Fibroblast of skin of right biceps (primary cell): ENCODE measurements around the gene FFAR2.
"Not testable (repeated sequence)": the region's sequence is repeated elsewhere in the genome, so short reads cannot be mapped to it uniquely, and the experiment has no call there.

Experiments
- DNase-seq: peaks from one replicate; pipeline ENCODE4 v3.0.0-alpha.2; 2013

The FFAR2 gene

DNA sequence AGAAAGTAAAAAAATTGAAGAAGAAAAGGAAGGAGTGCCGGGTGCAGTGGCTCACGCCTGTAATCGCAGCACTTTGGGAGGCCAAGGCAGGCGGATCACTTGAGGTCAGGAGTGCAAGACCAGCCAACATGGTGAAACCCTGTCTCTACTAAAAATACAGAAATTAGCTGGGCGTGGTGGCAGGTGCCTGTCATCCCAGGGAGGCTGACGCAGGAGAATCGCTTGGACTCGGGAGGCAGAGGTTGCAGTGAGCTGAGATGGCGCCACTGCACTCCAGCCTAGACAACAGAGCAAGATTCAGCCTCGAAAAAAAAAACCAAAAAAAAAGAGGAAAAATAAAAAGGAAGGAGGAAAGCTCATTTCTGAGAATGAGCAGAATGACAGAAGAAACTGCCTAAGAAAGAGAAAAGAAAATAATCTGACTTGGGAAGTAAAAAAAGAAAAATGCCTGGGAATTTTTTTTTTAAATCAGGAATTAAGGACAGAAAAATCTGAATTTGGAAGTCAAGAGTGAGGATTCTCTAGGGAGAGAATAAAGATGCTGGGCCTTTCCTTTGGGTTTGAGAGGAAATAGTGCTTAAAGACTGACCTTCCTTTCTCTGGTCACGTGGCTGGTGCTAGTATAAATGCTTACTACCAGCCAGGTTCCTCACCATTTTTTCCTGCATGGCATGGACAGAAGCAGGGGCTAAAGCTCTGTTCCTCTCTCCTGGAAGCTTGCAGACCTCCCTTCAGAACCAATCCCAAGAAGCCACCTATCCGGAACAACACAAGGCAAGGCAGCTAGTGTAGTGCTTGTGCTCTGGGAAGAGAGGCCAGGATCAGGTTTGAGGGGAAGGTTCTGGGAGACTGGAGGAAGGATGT is at the start of gene FFAR2:
Gene FFAR2, plus strand, starts transcription at position 652 of the 864 bp plus-strand sequence. CDS start 1,458 bp downstream, outside the sequence.
- DNase-seq: no peak

DNA sequence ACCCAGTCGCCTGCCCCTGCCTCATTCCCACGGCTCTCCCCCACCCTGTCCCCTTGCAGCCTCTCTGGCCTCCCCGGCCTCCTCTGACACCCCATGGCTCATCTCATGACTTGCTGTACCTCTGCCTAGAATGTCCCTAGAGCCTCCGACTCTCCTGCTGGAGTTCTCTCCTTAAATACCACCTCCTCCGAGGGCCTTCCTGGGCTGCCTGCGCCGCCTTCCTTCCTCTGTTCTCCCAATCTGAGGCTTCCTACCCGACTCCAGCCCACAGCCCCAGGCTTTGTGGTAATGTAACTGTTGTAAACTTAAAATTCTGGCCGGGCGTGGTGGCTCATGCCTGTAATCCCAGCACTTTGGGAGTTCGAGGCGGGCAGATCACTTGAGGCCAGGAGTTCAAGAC is 49.5 kb upstream of the FFAR2 start:
- no peak for DNase-seq

GRCh38 chr19:35399231-35399630 is 48.8 kb upstream of the FFAR2 start:
- no peak for DNase-seq

DNA sequence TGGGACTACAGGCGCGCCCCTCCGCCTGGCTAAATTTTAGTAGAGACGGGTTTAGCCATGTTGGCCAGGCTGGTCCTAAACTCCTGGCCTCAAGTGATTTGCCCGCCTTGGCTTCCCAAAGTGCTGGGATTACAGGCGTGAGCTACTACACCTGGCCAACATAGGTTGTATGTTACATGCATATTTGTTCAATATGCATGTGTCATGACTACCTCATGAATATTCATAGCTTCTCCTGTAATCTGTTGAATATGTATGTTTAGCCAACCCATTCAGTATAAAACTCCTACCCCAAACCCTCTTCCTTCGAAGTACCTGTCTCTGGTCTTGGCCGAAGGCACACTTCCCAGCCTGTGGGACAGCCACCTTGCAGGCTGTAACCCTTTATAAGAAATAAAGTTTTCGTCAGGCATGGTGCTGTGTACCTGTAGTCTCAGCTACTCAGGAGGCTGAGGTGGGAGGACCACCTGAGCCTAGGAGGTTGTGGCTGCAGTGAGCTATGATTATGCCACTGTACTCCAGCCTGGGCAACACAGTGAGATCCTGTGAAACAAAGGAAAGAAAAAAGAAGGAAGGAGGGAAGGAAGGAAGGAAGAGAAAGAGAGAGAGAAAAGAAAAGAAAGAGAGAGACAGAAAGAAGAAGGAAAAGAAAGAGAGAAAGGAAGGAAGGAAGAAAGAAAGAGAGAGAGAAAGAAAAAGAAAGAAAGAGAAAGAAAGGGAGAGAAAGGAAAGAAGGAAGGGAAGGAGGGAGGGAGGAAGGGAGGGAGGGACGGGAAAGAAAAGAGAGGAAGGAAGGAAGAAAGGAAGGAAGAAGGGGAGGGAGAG is 47.9 kb upstream of the FFAR2 start:
- no peak for DNase-seq

DNA sequence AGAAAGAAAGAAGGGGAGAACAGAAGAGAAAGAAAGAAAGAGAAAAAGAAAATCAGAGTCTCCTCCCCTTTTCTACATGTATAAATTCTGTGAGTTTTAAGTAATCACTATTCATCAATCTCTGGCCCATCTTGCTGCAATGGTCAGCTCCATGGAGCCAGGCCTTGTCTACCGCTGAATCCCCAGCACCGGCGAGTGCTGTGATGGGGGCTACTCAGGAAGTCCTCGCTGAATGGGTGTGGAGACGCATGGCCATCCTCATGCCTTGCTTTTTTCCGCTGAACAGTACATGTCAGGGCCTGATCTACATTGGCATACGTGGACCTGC is 47.3 kb upstream of the FFAR2 start:
- DNase-seq: no peak

GRCh38 chr19:35401416-35401815 is 46.6 kb upstream of the FFAR2 start:
- DNase-seq: not testable (repeated sequence)

DNA sequence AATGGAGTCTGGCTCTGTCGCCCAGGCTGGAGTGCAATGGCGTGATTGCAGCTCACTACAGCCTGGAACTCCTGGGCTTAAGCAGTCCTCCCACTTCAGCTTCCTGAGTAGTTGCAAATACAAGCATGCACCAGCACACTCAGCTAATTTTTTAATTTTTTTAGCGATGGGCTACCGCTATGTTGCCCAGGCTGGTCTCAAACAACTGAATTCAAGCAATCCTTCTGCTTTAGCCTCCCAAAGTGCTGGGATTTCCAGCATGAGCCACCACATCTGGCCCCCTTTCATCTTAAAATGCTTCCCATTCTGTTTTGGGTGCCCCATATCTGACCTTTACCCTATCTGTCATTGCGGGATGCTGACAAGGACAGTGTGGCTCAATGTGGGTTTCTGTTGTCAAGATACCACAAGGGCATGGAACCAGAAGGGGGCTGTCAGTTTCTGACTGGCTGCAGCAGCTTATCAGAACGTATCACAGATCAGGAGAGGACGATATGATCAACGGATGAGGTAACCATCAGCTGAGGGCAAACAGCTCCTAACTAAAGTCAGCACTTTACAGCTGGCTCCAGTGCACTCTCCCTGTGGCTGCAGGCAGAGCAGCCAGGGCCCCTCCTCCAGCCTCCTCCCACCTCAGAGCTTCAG is 44.8 kb upstream of the FFAR2 start:
- DNase-seq: no peak

GRCh38 chr19:35404879-35405622 is 43.0 kb upstream of the FFAR2 start:
- DNase-seq: peak; percentile 96

DNA sequence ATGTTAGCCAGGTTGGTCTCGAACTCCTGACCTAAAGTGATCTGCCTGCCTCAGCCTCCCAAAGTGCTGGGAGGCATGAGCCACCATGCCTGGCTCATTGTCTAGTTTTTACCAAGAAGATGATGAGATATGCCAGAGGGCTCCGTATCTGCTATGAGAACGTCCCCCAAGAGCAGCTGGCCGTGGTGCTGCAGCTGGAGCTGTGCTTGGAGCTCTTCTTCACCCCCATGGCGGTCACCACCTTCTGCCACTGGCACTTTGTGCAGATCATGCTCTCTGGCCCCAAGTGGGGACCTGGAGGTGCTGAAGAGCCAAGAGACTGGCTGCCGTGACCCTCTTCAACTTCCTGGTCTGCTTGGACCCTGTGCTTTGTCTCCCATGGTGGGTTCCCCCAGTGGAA is 40.4 kb upstream of the FFAR2 start:
- DNase-seq: no peak

- no peak for DNase-seq
Observed at GRCh38 chr19:35408284-35409171, 39.5 kb upstream of the FFAR2 start.

DNA sequence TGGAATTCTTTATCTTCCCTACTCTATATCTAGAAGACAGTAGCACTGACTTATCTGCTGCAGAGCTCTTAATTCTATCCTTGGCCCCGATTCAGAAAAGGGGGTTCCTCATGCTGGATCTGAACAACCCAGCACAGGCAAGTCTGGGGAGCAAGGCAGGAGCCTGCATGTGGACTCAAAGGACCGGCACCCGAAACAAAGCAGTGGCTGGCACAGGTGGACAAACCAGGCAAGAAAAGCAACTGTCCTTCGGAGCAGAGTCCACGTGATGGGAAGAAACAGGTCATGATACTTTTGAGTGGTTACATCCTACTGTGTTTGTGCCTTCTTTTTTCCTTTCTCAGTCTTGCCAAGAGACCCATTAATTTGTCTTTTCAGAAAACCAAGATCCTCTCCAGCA is 38.9 kb upstream of the FFAR2 start:
- no peak for DNase-seq

DNA sequence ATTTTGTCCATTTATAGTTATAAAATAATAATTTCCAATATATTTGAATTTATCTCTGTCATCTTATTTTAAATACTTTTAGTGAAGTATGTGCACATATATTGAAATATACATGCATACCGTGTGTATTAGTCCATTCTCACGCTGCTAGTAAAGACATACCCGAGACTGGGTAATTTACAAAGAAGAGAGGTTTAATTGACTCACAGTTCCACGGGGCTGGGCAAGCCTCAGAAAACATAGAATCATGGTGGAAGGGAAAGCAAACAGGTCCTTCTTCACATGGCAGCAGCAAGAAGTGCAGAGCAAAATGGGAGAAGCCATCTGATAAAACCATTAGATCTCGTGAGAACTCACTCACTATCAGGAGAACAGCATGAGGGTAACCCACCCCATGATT is 37.6 kb upstream of the FFAR2 start:
- DNase-seq: no peak

- DNase-seq: no peak
Observed at GRCh38 chr19:35414442-35414841, 33.6 kb upstream of the FFAR2 start.

- no peak for DNase-seq
Observed at GRCh38 chr19:35416331-35416730, 31.7 kb upstream of the FFAR2 start.

DNA sequence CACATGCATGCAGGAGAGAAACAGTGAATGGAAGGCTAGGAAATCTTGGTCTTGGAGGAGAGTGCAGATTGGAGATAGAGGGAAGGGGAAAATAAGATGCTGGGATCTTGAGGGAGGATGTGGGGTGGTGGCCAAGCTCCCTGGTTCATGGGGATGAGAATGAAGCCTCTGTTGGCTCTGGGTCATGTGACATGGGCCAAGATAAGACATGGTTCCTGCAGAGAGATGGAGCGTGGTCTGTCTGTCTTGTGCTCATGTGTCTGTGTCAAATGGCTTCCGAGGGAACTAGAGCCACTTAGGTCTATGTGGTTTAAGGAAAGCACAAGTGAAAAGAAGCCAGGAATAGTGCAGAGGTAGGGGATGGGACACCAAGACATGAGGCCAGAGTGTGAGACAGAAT is 30.8 kb upstream of the FFAR2 start:
- no peak for DNase-seq

- no peak for DNase-seq
Observed at GRCh38 chr19:35417713-35418534, 30.1 kb upstream of the FFAR2 start.

GRCh38 chr19:35419046-35419445 is 29.0 kb upstream of the FFAR2 start:
- DNase-seq: no peak

- DNase-seq: no peak
Observed at GRCh38 chr19:35419805-35420204, 28.3 kb upstream of the FFAR2 start.

DNA sequence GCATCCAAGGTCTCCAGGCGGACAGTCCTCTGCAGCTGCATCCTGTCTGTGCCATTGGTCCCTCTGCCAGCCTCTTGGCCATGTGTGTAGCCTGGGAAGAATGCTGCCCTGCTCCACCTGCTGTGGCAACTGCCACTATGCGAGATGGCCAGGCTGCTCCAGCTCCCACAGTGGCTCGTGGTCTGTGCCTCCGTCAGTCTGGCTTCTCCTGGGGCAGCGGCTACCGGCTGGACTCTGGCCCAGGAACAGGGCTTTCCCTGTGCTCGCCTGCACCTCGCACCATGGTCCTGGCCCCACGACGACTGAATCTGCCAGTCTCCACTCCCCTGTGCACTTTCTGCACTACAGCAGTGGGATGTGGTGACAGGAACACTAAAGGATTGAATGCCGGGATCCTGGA is 26.7 kb upstream of the FFAR2 start:
- DNase-seq: no peak

GRCh38 chr19:35423406-35423805 is 24.7 kb upstream of the FFAR2 start:
- not testable (repeated sequence) for DNase-seq

DNA sequence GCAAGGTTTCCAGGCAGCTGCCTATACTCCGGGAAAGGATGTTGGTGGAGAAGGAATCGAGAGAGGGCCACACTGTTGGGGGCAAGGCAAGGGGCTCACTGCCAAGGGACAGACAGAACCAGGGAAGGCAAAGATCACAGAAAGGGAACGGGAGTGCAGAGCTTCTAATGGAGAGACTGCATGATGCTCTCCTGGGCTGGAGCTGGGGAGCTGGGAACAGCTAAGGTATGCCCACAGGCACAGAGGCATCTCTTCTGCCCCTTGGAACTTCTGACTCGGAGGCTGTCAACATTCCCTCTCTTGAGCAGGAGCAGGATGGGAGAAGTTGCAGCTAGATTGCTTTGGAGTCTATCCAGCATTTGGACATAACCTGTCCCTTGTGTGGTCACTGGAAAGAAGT is 22.4 kb upstream of the FFAR2 start:
- no peak for DNase-seq
